HEK293T (cell line): Measurements from ENCODE around the gene SLC37A3.

Experiments used
- CTCF ChIA-PET: fragments of 350-600 bp; formaldehyde crosslinking; extraction: SDS; loops from one replicate; lab custom pipeline; 2021; ENCODE audit warnings: antibody characterized with exemption, inconsistent platforms; lab: Yijun Ruan, JAX
- POLR2A ChIA-PET: fragments of 350-600 bp; formaldehyde crosslinking; extraction: SDS; loops from one replicate; lab custom pipeline; 2020; ENCODE audit warnings: antibody characterized with exemption, inconsistent platforms; lab: Yijun Ruan, JAX
- DNase-seq: peaks from one replicate; pipeline ENCODE4 v3.0.0; 2012; ENCODE audit warnings: mixed read lengths; ENCODE audit errors: extremely low spot score
- ARNT ChIP-seq: fragments of 450-650 bp; IDR thresholded peaks from 2 replicates; pipeline ENCODE4 v1.6.1; 2017; ENCODE audit warnings: mild to moderate bottlenecking
- BHLHE40 ChIP-seq: fragments of 450-650 bp; IDR thresholded peaks from 2 replicates; pipeline ENCODE4 v1.6.1; 2016; ENCODE audit warnings: mild to moderate bottlenecking, moderate library complexity, borderline replicate concordance
- CTBP1 ChIP-seq: fragments of 450-650 bp; IDR thresholded peaks from 2 replicates; pipeline ENCODE4 v1.6.1; 2016; ENCODE audit warnings: borderline replicate concordance
- ELF4 ChIP-seq: fragments of 450-650 bp; IDR thresholded peaks from 2 replicates; pipeline ENCODE4 v1.6.1; 2017; ENCODE audit warnings: antibody characterized with exemption
- FOXA1 ChIP-seq: fragments of 450-650 bp; IDR thresholded peaks from 2 replicates; pipeline ENCODE4 v1.6.1; 2016; ENCODE audit warnings: mild to moderate bottlenecking
- FOXK2 ChIP-seq: fragments of 450-650 bp; IDR thresholded peaks from 2 replicates; pipeline ENCODE4 v1.6.1; 2016; ENCODE audit warnings: mild to moderate bottlenecking
- FOXM1 ChIP-seq: fragments of 450-650 bp; IDR thresholded peaks from 2 replicates; pipeline ENCODE4 v1.6.1; 2017; ENCODE audit warnings: mild to moderate bottlenecking, borderline replicate concordance
- HDGF ChIP-seq: fragments of 450-650 bp; IDR thresholded peaks from 2 replicates; pipeline ENCODE4 v1.6.1; 2017; ENCODE audit warnings: antibody characterized with exemption, borderline replicate concordance
- L3MBTL2 ChIP-seq: fragments of 450-650 bp; conservative IDR thresholded peaks from 2 replicates; pipeline ENCODE4 v1.6.1; 2016; ENCODE audit warnings: mild to moderate bottlenecking
- LEF1 ChIP-seq: fragments of 450-650 bp; IDR thresholded peaks from 2 replicates; pipeline ENCODE4 v1.6.1; 2017; ENCODE audit warnings: mild to moderate bottlenecking, borderline replicate concordance
- NFRKB ChIP-seq: fragments of 450-650 bp; IDR thresholded peaks from 2 replicates; pipeline ENCODE4 v1.6.1; 2016; ENCODE audit warnings: mild to moderate bottlenecking, moderate library complexity
- SP1 ChIP-seq: fragments of 450-650 bp; IDR thresholded peaks from 2 replicates; pipeline ENCODE4 v1.6.1; 2017
- SUZ12 ChIP-seq: fragments of 450-650 bp; IDR thresholded peaks from 2 replicates; pipeline ENCODE4 v1.6.1; 2016; ENCODE audit warnings: mild to moderate bottlenecking
- TARDBP ChIP-seq: fragments of 450-650 bp; IDR thresholded peaks from 2 replicates; pipeline ENCODE4 v1.6.1; 2016
- ZNF384 ChIP-seq: fragments of 450-650 bp; IDR thresholded peaks from 2 replicates; pipeline ENCODE4 v1.6.1; 2016
- TF ChIP-seq, protein P1 (sequence below): fragments of 450-650 bp; IDR thresholded peaks from 2 replicates; pipeline ENCODE4 v1.6.1; 2016

The SLC37A3 gene

GRCh38 chr7:140308060-140308459 lies 90.3 kb downstream of the SLC37A3 start:
- ChIA-PET POLR2A (interaction anchor here (1.0 kb wide), 1 partner anchor 148 kb away, joined by 3 read pairs; no protein-coding TSS in a partner anchor), CTCF (interaction anchor here (0.6 to 0.8 kb wide), 4 partner anchors 136 to 662 kb away, joined by 3 to 5 read pairs (median 4); no protein-coding TSS in a partner anchor)
- TF ChIP-seq FOXK2 (no peak), HDGF (no peak), CTBP1 (no peak), SUZ12 (no peak), TARDBP (no peak)
- TF ChIP-seq, protein P1, sequence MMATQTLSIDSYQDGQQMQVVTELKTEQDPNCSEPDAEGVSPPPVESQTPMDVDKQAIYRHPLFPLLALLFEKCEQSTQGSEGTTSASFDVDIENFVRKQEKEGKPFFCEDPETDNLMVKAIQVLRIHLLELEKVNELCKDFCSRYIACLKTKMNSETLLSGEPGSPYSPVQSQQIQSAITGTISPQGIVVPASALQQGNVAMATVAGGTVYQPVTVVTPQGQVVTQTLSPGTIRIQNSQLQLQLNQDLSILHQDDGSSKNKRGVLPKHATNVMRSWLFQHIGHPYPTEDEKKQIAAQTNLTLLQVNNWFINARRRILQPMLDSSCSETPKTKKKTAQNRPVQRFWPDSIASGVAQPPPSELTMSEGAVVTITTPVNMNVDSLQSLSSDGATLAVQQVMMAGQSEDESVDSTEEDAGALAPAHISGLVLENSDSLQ: no peak

DNA sequence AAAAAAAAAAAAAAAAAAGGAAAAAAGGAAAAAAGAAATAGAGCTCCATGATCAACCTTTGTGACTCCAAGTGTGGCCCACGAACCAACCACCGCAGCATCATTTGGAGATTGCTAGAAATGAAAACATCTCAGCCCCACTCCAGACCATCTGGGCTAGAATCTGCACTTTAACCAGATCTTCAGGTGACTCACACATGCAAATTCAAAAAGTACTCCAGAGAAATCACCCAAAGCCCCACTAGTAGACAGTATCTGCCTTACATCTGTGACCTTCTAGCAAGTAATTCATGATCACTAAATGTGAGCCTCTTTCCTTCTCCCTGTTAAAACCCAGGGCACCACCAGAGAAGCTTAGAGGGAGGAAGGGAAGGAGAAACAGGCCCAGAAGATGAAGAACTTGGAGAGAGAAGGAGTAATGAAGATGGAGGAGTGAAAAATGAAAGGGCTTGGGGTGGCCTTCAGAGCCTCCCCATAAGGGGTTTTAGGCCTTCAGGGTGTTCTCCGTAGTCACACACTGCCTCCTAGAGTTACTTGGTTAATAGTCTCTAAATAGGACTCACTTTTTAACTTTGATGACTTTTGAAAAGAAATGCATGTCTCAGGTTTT lies 94.0 kb downstream of the SLC37A3 start:
- ChIA-PET CTCF (interaction anchor here (0.7 to 1.0 kb wide), 2 partner anchors 298 to 302 kb away, joined by 3 read pairs; no protein-coding TSS in a partner anchor), POLR2A (interaction anchor here (1.4 kb wide), 1 partner anchor 127 kb away, joined by 5 read pairs; the partner anchor contains the start of gene KDM7A)
- TF ChIP-seq HDGF (no peak), NFRKB (no peak), ELF4 (no peak), FOXM1 (no peak), LEF1 (no peak), FOXA1 (no peak), ZNF384 (no peak), SUZ12 (no peak), FOXK2 (no peak)
- DNase-seq: no peak

More at GRCh38 chr7:140308060-140308459, 90.3 kb downstream of the SLC37A3 start:
- DNase-seq: no peak

GRCh38 chr7:140300243-140301136 lies 97.8 kb downstream of the SLC37A3 start:
- ChIA-PET CTCF (no interaction called here), POLR2A (no interaction called here)
- DNase-seq: no peak
- TF ChIP-seq HDGF (no peak), SP1 (no peak), CTBP1 (no peak), ZNF384 (no peak), ELF4 (no peak), FOXK2 (no peak), NFRKB (no peak), L3MBTL2 (no peak), FOXM1 (no peak), BHLHE40 (no peak)
- TF ChIP-seq, protein P1: no peak

DNA sequence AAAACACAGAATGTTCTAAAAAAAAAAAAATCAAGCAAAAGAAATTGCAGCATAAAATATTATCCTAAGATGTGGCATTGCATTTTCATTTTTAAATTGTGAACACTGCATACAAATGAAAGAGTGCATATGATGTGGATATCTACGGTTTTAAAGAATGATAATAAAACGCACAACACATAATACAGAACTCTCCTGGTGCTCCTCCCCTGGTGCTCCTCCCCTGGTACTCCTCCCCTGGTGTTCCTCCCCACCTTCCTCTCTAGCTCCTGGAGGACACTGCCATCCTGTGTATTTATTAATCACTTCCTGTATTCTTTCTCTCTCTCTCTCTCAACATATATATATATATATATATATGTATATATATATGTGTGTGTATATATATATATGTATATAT lies 100.1 kb downstream of the SLC37A3 start:
- TF ChIP-seq SP1 (no peak), ARNT (no peak), BHLHE40 (no peak), ZNF384 (no peak)
- CTCF ChIA-PET: no interaction called here
- POLR2A ChIA-PET: no interaction called here
- DNase-seq: no peak

DNA sequence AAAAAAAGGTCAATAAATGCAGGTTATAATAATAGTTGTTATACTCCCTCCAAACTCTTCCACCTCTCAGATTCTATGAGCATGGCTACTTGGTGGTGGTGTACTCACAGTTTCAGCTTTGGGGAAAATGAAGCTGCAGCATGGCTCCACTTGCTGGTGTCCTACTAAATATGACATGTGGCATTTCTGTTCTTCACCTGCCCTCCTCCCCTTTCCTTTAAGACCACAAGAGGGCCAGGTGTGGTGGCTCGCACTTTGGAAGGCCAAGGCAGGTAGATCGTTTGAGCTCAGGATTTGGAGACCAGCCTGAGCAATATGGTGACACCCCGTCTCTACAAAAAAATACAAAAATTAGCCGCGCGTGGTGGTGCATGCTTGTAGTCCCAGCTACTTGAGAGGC lies 101.1 kb downstream of the SLC37A3 start:
- no peak for DNase-seq

DNA sequence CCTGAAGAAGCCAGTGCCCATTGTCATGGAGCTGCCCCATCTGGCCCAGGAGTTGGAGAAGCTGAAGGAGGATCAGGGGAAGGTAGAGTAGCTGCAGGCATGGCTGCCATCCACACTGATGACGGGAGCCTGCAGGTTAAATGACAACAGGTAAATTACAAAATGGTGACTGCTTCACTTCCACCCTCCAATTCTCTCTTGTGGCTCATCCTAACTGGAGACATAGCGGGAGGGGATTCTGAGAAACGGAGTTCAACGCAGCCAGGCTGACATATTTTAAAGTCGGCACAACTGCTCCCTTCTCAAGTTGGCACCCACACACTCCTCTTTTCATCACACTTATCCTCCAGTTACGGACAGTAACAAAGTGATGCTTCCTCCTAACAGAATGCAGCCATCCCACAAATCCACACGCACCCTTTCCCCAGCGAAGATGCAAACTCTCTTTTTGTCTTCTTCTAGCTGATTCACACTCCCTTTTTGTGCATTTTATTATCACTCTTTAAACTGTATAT lies 103.0 kb downstream of the SLC37A3 start:
- no peak for TF ChIP-seq FOXA1
- TF ChIP-seq FOXK2: no peak
- no peak for TF ChIP-seq SP1
- TF ChIP-seq FOXM1: no peak
- TF ChIP-seq LEF1: no peak
- TF ChIP-seq SUZ12: no peak
- TF ChIP-seq TARDBP: no peak
- no peak for TF ChIP-seq NFRKB
- TF ChIP-seq L3MBTL2: no peak
- TF ChIP-seq ZNF384: no peak
- POLR2A ChIA-PET: no interaction called here
- DNase-seq: no peak
- CTCF ChIA-PET: no interaction called here

More for the DNA sequence above, 101.1 kb downstream of the SLC37A3 start:
- TF ChIP-seq FOXM1 (no peak), FOXA1 (no peak), HDGF (no peak), NFRKB (no peak), FOXK2 (no peak), ELF4 (no peak), CTBP1 (no peak), ZNF384 (no peak), ARNT (no peak), SUZ12 (no peak), SP1 (no peak), L3MBTL2 (no peak), TARDBP (no peak)
- ChIA-PET POLR2A (no interaction called here), CTCF (interaction anchor here (0.6 to 1.0 kb wide), 3 partner anchors 120 to 798 kb away, joined by 3 read pairs; no protein-coding TSS in a partner anchor)
